HG03439 (cell line): Measurements from ENCODE around the gene XYLT1.
A peak's percentile ranks its signal among the peaks of the same experiment; 100 is the strongest.
"Not testable (repeated sequence)": the region's sequence is repeated elsewhere in the genome, so short reads cannot be mapped to it uniquely, and the experiment has no call there.

Experiments used
- ATAC-seq: cut with Tn5 transposase; IDR thresholded peaks from one replicate; pipeline ENCODE4 v1.9.1; 2021; ENCODE audit warnings: mild to moderate bottlenecking, moderate library complexity; ENCODE audit not compliant: unreplicated experiment

The XYLT1 gene

GRCh38 chr16:17316005-17316404 lies 154.8 kb downstream of the XYLT1 start:
- no peak for ATAC-seq

- ATAC-seq: no peak
Measured at GRCh38 chr16:17313793-17314547, 156.8 kb downstream of the XYLT1 start.

- ATAC-seq: no peak
Measured at GRCh38 chr16:17313085-17313611, 157.6 kb downstream of the XYLT1 start.

GRCh38 chr16:17312094-17312710 lies 158.6 kb downstream of the XYLT1 start:
- no peak for ATAC-seq

GRCh38 chr16:17311333-17312093 lies 159.2 kb downstream of the XYLT1 start:
- ATAC-seq: no peak

GRCh38 chr16:17309510-17309909 lies 161.2 kb downstream of the XYLT1 start:
- ATAC-seq: no peak

GRCh38 chr16:17308186-17308585 lies 162.6 kb downstream of the XYLT1 start:
- ATAC-seq: no peak

GRCh38 chr16:17307504-17307903 lies 163.3 kb downstream of the XYLT1 start:
- ATAC-seq: no peak

- ATAC-seq: no peak
Measured at GRCh38 chr16:17306745-17307144, 164.0 kb downstream of the XYLT1 start.

- not testable (repeated sequence) for ATAC-seq
Measured at GRCh38 chr16:17306211-17306610, 164.5 kb downstream of the XYLT1 start.

GRCh38 chr16:17305694-17306093 lies 165.1 kb downstream of the XYLT1 start:
- no peak for ATAC-seq

- no peak for ATAC-seq
Measured at GRCh38 chr16:17304491-17305119, 166.2 kb downstream of the XYLT1 start.

- no peak for ATAC-seq
Measured at GRCh38 chr16:17304106-17304490, 166.7 kb downstream of the XYLT1 start.

- no peak for ATAC-seq
Measured at GRCh38 chr16:17303101-17303500, 167.7 kb downstream of the XYLT1 start.

GRCh38 chr16:17302620-17303019 lies 168.1 kb downstream of the XYLT1 start:
- no peak for ATAC-seq

- peak; percentile 6 for ATAC-seq
Measured at GRCh38 chr16:17302214-17302613, 168.5 kb downstream of the XYLT1 start.

GRCh38 chr16:17301593-17302135 lies 169.1 kb downstream of the XYLT1 start:
- peak; percentile 74 for ATAC-seq

GRCh38 chr16:17301184-17301583 lies 169.6 kb downstream of the XYLT1 start:
- ATAC-seq: no peak

- ATAC-seq: no peak
Measured at GRCh38 chr16:17299790-17300189, 171.0 kb downstream of the XYLT1 start.

- ATAC-seq: no peak
Measured at GRCh38 chr16:17298238-17298637, 172.5 kb downstream of the XYLT1 start.

GRCh38 chr16:17296431-17296830 lies 174.3 kb downstream of the XYLT1 start:
- no peak for ATAC-seq
